ENCODE measurements around the gene GGNBP2.

The GGNBP2 gene

GRCh38 chr17:36625188-36625587 lies 80.5 kb downstream of the GGNBP2 start:
- in situ Hi-C loops (cut with MboI; ENCODE audit: low sequenced_read_pairs) = loop anchor here (25.0 kb wide), 1 partner anchor 612 kb away; no protein-coding TSS in a partner anchor

GRCh38 chr17:36627101-36627500 lies 82.4 kb downstream of the GGNBP2 start:
- in situ Hi-C loops (cut with MboI; ENCODE audit: low sequenced_read_pairs) = loop anchor here (25.0 kb wide), 1 partner anchor 610 kb away; no protein-coding TSS in a partner anchor

- in situ Hi-C loops (cut with MboI; ENCODE audit: low sequenced_read_pairs) = loop anchor here (25.0 kb wide), 1 partner anchor 609 kb away; no protein-coding TSS in a partner anchor
Observed at GRCh38 chr17:36628576-36628975, 83.9 kb downstream of the GGNBP2 start.

- in situ Hi-C loops (cut with MboI; ENCODE audit: low sequenced_read_pairs) = loop anchor here (25.0 kb wide), 1 partner anchor 608 kb away; no protein-coding TSS in a partner anchor
Observed at GRCh38 chr17:36629252-36629847, 84.6 kb downstream of the GGNBP2 start.

DNA sequence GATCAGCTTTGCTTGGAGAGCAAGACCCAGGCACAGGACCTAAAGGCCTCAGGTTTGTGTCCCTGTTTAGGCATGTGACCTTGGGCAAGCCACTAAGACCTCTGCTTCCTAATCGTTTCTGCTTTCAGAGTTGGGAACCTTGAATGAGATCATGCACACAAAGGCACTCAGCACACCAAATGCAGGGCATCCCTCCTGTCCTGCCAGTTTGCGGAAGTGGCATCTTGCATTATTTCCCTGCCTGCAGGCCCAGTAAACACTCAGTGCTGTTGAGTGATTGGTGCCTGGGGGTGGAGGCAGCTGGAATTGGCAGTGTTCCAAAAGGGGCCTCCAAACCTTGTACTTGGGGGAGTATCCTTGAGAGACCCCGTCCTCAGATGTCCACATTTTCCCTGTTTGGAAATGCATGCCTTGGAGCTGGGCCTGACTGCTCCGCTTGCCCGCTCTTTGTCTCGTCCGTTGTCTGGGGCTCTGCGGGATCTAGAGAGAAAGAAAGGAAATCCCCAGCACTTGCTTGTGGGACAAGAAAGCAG lies 85.3 kb downstream of the GGNBP2 start:
- in situ Hi-C loops (cut with MboI; ENCODE audit: low sequenced_read_pairs) = loop anchor here (25.0 kb wide), 1 partner anchor 607 kb away; no protein-coding TSS in a partner anchor

- in situ Hi-C loops (cut with MboI; ENCODE audit: low sequenced_read_pairs) = loop anchor here (25.0 kb wide), 1 partner anchor 606 kb away; no protein-coding TSS in a partner anchor
Observed at GRCh38 chr17:36631022-36631421, 86.3 kb downstream of the GGNBP2 start.

DNA sequence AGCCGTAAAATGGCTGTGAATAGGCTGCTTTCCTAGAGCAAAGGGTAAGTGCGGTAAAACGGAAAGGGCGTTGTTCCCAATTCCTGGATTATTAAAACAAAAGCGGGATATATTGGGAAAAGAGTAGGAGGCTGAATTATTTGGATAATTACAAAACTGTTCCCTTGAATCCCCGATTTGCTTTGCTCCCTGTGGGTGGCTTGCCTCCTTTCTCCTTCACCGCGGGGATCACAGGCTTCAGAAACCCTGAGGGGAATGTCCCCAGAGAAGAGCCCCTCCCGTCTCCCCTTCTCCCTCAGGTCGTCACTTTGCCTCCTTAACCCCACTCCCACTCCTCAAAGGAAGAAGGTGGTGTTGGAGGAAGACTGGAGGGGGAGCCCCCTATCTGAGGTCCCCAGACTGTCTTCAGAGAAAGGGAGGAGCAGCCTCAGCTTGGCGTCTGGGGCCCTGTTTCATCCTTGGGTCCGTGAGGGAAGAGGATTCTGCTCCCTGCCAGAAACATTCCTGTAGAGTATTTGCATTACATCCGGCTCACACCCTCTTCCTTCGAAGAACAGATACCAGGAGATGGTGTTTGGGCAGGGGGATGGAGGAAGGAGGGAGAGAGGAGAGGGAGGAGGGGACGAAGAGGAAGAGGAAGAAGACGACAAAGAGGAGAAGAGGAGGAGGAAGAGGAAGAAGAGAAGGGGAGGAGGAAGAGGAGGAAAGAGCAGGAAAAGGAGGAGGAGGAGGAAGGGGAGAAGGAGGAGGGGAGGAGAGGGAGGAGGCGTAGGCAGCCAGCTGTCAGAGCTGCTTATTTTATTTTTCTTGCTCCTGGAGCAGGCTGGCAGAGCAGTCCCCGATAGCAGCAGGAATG lies 88.4 kb downstream of the GGNBP2 start:
- in situ Hi-C loops (cut with MboI; ENCODE audit: low sequenced_read_pairs) = loop anchor here (25.0 kb wide), 1 partner anchor 604 kb away; no protein-coding TSS in a partner anchor

All from HL-60/S4 treated with phorbol 12-myristate 13-acetate at 8.2 ng/mL for 4 days and 3 days (cell line).